ENCODE data around the gene EARS2. TPM values are rescaled to one million over a fixed set of nuclear protein-coding genes. Genes with fewer than 3 reads are reported as not detected.

EARS2 gene
- total and polyA plus RNA-seq, 2 of the 8 experiments (the other 6 are each of a cell fraction or from before 2014, with no cell fraction given): 47.8 to 111 TPM

GRCh38 chr16:23501291-23501690 is 55.9 kb downstream of the EARS2 start:
- no peak for DNase-seq (ENCODE audit: low read depth in 1 of 2, low spot score in 2 of 2)
- WGBS, 2 experiments (ENCODE audit: extremely low coverage in 1 of 2, insufficient coverage in 1 of 2, insufficient read length in 1 of 2, insufficient replicate concordance in 2 of 2, low coverage in 1 of 2, low lambda C conversion rate in 2 of 2, missing lambda C conversion rate in 1 of 2): 94% methylated on average over 5 of the region's 5 CpGs; no CpG with 5 or more reads in 1 of the 2 experiments
- TF ChIP-seq HDAC2 (IDR thresholded peaks at IDR 0.05; ENCODE audit: borderline replicate concordance in 1 of 2, low read depth in 2 of 2, low read length in 2 of 2): no peak
- no peak for TF ChIP-seq RFX5 (IDR thresholded peaks at IDR 0.05; ENCODE audit: borderline replicate concordance, low read depth, low read length)
- TF ChIP-seq KDM5A (IDR thresholded peaks at IDR 0.05; ENCODE audit: low read length): no peak
- no peak for TF ChIP-seq E2F6 (IDR thresholded peaks at IDR 0.05)
- TF ChIP-seq KDM4A (IDR thresholded peaks at IDR 0.05; ENCODE audit: low read depth, low read length, severe bottlenecking): no peak
- TF ChIP-seq SIX5 (IDR thresholded peaks at IDR 0.05; ENCODE audit: low read depth, low read length): no peak
- TF ChIP-seq SUZ12 (IDR thresholded peaks at IDR 0.05; ENCODE audit: low read length): no peak
- no peak for TF ChIP-seq RXRA (IDR thresholded peaks at IDR 0.05; ENCODE audit: insufficient read depth, low read depth, low read length)
- no peak for TF ChIP-seq ATF3 (IDR thresholded peaks at IDR 0.05; ENCODE audit: insufficient read depth, low read depth, low read length)
- TF ChIP-seq TCF12 (IDR thresholded peaks at IDR 0.05; ENCODE audit: low read depth, low read length): no peak
- H3K14ac ChIP-seq (ENCODE audit: insufficient read length): no peak overlapping the region
- CTCF ChIA-PET (ENCODE audit: partially characterized antibody): interaction anchor here (0.6 to 2.1 kb wide), 5 partner anchors 37 to 213 kb away, joined by 3 to 7 read pairs (median 3); partner anchors contain the start of gene NDUFAB1
- no peaks in the 10 kb centered on the region for H3K27me3 ChIP-seq (replicated peaks in 1 of 4; ENCODE audit: control insufficient read depth in 3 of 4, extremely low read depth in 1 of 4, insufficient read depth in 3 of 4, low read length in 3 of 4)
- no peak overlapping the region for H3K9ac ChIP-seq (replicated peaks in 1 of 4; ENCODE audit: extremely low read depth in 1 of 4, low read depth in 3 of 4, low read length in 3 of 4)
- H4K5ac ChIP-seq (ENCODE audit: insufficient read length, low read depth, low read length): no peak overlapping the region
- no peak overlapping the region for H2BK12ac ChIP-seq (ENCODE audit: low read depth, low read length)
- no peak overlapping the region for H3K18ac ChIP-seq (ENCODE audit: extremely low read depth, low read length)
- H3K79me1 ChIP-seq (ENCODE audit: low read depth, low read length): peaks cover 31% of the 10 kb centered on the region
- H3K79me2 ChIP-seq (ENCODE audit: control insufficient read depth in 1 of 2, insufficient read depth in 2 of 2, low read length in 2 of 2): peaks cover 22 to 100% of the 10 kb centered on the region in 2 experiments
- H2BK5ac ChIP-seq (ENCODE audit: low read depth, low read length): no peak overlapping the region
- no peak overlapping the region for H4K8ac ChIP-seq (ENCODE audit: extremely low read depth, insufficient read depth, low read length)
- no peak overlapping the region for H2BK15ac ChIP-seq (ENCODE audit: low read length)
- H3K4ac ChIP-seq (replicated peaks; ENCODE audit: insufficient read length, low read depth, low read length): no peak overlapping the region
- peaks cover 0 to 14% (median 2%) of the 10 kb centered on the region in 4 experiments; a peak in 4 of 7 replicates for H3K4me1 ChIP-seq (replicated peaks in 1 of 4; ENCODE audit: control insufficient read depth in 3 of 4, insufficient read depth in 4 of 4, low read length in 3 of 4)
- H3K9me3 ChIP-seq (ENCODE audit: insufficient read depth in 2 of 2, low read depth in 1 of 2, low read length in 1 of 2): no peaks in the 10 kb centered on the region
- no peak overlapping the region for H3K23ac ChIP-seq (ENCODE audit: insufficient read length)
- H2BK20ac ChIP-seq (ENCODE audit: low read length): no peak overlapping the region
- POLR2A ChIA-PET (ENCODE audit: partially characterized antibody): interaction anchor here (0.9 to 2.7 kb wide), 6 partner anchors 8 to 74 kb away, joined by 3 to 29 read pairs (median 5); partner anchors contain the start of genes EARS2, GGA2 and UBFD1
- peaks cover 0 to 5% (median 2%) of the 10 kb centered on the region in 4 experiments; a peak in 4 of 8 replicates for H3K36me3 ChIP-seq (ENCODE audit: control insufficient read depth in 2 of 4, insufficient read depth in 4 of 4, low read length in 3 of 4)
- no peak overlapping the region for H2AK5ac ChIP-seq (ENCODE audit: low read depth, low read length)
- no peak for FAIRE-seq
- no peak overlapping the region for H2BK120ac ChIP-seq (replicated peaks; ENCODE audit: low read depth, low read length)
- H4K20me1 ChIP-seq (replicated peaks in 1 of 2; ENCODE audit: control insufficient read depth in 1 of 2, insufficient read depth in 2 of 2, low read length in 2 of 2): peaks cover 40 to 48% of the 10 kb centered on the region in 2 experiments
- no peak overlapping the region for H3K56ac ChIP-seq (replicated peaks; ENCODE audit: insufficient read length, low read depth, low read length)
- no peaks in the 10 kb centered on the region for H3K23me2 ChIP-seq (ENCODE audit: low read depth, low read length)
- H3K27ac ChIP-seq (ENCODE audit: low read depth, low read length): no peak overlapping the region
- no peak overlapping the region; a peak in 1 of 4 replicates for H3K4me2 ChIP-seq (ENCODE audit: insufficient read depth in 1 of 2, low read depth in 2 of 2, low read length in 2 of 2)
- H4K91ac ChIP-seq (replicated peaks; ENCODE audit: insufficient read length, low read length): no peak overlapping the region
- H2AFZ ChIP-seq (ENCODE audit: low read length): no peak overlapping the region
- H3K4me3 ChIP-seq (ENCODE audit: extremely low read depth in 1 of 4, insufficient read depth in 2 of 4, low read depth in 3 of 4, low read length in 4 of 4): no peak overlapping the region
